Measurements from ENCODE around the gene TP53INP2.

DNA sequence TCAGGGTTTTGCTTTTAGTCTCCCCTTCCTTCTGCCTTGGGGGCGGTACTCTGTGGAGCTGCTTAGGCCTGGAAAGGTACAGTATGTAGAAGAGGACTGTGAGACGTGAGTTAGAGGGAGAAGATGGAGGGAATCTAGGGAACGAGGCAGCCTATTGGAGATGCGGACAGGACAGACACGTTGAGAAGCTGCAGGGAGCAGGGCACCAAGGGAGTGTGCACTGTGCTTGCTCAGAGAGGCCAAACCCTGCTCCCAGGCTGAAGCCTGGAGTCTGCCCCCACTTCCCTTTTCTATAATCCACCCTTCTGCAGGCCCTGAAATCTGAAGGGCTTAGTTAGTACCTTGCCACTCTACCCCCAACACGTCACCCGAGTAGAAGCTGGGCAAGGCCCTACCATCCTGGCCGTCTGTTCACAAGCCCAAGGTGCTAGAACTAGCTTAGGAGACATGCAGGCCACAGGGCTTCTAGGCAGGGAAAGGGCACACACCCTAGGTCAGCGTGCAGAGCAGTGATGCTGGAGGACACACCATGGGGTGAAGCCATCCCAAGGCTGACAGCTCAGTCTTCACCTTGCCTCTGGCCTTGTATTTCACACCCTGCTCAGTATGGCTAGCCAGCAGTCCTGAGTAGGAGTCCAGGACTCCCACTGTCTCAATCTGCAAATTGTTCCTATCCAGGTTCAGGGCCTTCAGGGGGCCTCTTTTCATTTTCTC, 6.9 kb downstream of the TP53INP2 start:
- TF ChIP-seq CTCF (conservative IDR thresholded peaks at IDR 0.05): no peak
- no peak for TF ChIP-seq EZH2 (IDR thresholded peaks at IDR 0.05; ENCODE audit: low read depth)

Data from PC-9 (cell line).